CD4-positive, alpha-beta T cell treated with Interleukin-4 for 4 hours (primary cell): ENCODE data around the gene NCOA6.
A peak's percentile ranks its signal among the peaks of the same experiment; 100 is the strongest.
"Not testable (repeated sequence)": the region's sequence is repeated elsewhere in the genome, so short reads cannot be mapped to it uniquely, and the experiment has no call there.

Experiments
- DNase-seq: peaks from one replicate; pipeline ENCODE4 v3.0.0-alpha.2; 2020

NCOA6 gene

DNA sequence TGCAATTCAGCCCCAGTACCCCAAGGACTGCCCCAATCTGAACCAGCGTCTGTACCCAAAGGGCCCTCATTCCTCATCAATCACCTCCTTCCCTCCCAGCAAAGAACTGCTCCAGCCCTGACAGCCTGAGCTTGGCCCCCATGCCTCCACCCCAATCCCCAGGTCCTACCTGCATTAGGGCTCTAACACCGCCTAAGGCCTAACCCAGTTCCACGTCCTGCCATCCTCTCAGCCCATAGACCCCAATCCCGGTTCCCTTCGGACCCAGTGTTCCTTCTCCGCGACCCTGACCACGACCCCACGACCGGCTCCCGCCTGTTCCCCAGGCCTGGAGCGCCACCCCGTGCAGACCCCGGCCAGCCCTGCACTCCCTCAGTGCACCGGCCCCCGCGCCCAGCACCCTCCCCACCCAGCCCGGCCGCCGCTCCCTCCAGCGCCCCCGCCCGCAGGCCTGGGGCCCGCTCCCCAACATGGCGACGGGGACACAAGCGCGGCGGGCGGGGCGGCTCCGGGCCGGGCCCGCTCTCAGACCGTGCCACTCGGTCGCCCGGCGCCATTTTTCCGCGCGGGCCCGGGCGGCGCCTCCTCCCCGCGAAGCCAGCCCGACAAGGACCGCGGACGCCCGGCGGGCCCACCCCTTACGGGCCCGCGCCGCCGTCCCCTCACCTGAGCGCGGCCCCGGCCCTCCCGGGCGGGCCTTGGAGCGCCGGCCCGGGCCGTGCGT, 483 bp downstream of the NCOA6 start:
- DNase-seq = peak; percentile 49

DNA sequence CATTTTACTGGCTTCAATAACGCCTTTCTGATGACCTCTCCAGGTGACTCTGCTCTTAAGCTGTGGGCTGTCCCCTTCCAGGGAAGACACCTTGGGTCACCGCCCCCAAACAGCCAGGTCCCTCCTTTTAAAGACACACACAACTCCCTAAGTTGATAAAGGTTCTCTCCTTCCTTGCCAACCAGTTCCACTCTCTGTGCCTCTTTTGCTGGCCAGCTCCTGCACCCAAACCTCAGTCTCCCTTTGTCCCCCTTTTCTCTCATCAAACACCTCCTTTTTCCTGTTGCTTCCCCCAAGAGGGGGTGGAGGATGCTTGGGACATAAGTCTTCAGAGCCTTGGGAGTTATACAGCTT, 1.0 kb downstream of the NCOA6 start:
- peak; percentile 83 for DNase-seq

DNA sequence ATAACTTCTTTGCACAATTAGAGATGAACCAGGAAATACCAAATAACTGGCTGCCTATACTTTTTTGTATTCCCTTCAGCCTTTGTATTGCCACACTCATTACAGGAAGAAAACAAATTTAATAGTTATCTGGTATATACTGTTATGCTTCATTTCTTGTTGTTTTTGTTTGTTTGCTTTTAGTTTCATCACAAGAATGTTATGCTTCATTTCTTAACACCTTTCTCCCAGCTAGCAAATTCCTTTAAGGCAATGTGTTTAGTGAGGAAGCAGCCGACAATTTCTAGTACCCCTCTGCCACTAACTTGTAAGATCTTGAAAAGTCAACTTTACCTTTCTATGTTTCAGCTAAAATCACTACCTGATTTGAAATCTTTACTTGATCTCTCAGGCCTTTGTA, 1.4 kb downstream of the NCOA6 start:
- no peak for DNase-seq

DNA sequence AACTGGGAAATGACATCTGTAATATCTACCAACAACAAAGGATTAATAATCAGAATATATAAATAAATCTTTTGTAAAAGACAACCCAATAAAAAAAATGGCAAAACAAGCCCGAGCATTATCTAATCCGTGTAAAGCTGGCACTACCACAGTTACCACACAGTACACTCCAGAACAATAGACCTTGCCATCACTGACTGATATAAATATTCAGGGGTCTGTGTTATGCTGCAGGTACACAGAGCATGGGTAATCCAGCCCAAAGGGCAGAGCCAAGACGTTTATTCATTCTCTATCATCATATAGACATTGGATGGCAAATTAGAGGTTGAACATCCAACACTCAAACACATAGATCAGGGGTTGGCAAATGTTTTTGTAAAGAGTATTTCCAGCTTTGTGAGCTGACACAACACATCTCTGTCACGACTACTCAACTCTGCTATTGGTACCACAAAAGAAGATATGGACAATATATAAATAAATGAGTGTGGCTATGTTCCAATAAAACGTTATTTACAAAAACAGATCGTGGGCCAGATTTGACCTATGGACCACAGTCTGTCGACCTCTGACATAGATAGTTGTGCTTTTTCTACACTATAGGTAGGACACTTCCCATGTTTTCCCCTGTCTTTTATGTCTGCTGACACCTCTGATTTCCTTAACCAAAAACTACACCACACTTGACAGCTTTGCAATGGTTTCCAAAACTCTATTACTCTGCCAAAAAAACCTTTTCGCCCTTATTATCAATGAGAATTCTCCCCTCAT, 4.5 kb downstream of the NCOA6 start:
- no peak for DNase-seq

DNA sequence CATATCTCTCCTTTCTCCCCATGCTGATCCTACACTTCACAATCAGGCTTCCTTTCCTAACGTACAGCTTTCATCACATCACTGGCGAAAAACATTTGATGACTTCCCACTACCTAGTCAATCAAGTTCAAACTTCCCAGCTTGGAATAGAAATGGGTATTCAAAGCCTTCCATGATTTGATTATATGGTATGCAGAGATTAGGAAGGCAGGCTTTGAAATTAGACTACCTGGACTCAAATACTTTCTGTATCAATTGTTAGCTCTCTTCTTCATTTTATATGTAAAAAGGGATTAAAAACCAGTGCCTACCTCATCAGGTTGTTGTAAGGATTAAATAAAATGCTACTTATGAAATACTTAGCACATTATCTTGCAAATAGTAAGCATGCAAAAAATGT, 7.7 kb downstream of the NCOA6 start:
- DNase-seq = no peak

- no peak for DNase-seq
Measured at GRCh38 chr20:34817072-34817471, 8.4 kb downstream of the NCOA6 start.

DNA sequence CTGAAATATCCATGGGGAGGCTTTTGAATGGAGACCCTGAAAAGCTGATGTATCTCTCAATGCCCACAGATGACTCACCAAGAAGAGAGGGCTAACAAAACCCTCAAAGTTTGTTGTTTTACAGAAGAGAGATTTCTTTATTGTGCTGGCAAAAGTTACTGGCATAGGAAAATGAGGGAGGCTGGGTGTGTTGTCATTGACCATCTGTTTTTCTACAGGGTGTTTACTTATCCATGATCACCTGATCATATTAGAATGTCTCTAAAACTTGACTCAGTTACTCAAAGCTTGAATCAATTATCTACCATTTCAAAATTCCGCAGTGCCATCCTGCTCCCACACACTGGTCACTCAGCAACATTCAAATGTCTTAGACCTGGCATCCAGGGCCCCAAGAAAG, 9.8 kb downstream of the NCOA6 start:
- no peak for DNase-seq

- no peak for DNase-seq
Measured at GRCh38 chr20:34808583-34808982, 16.9 kb downstream of the NCOA6 start.

DNA sequence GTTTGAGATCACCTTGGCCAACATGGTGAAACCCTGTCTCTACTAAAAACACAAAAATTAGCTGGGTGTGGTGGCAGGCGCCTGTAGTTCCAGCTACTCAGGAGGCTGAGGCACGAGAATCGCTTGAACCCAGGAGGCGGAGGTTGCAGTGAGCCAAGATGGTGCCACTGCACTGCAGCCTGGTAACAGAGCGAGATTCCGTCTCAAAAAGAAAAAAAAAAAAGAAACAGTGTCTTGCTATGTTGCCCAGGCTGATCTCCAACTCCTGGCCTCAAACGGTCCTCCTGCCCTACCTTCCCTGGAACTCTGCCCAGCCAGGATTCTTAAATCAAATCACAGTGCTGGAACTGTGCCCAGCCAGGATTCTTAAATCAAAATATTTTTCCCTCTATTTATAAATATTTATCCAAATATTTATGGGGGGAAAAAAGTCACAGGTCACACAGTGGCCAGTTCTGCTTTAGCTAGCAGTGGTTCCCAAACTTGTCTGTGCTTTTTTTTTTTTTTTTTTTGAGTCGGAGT, 17.4 kb downstream of the NCOA6 start:
- DNase-seq = not testable (repeated sequence)

- DNase-seq = no peak
Measured at GRCh38 chr20:34806255-34806654, 19.2 kb downstream of the NCOA6 start.

- DNase-seq = no peak
Measured at GRCh38 chr20:34798871-34799270, 26.6 kb downstream of the NCOA6 start.

- DNase-seq = no peak
Measured at GRCh38 chr20:34798328-34798727, 27.1 kb downstream of the NCOA6 start.

DNA sequence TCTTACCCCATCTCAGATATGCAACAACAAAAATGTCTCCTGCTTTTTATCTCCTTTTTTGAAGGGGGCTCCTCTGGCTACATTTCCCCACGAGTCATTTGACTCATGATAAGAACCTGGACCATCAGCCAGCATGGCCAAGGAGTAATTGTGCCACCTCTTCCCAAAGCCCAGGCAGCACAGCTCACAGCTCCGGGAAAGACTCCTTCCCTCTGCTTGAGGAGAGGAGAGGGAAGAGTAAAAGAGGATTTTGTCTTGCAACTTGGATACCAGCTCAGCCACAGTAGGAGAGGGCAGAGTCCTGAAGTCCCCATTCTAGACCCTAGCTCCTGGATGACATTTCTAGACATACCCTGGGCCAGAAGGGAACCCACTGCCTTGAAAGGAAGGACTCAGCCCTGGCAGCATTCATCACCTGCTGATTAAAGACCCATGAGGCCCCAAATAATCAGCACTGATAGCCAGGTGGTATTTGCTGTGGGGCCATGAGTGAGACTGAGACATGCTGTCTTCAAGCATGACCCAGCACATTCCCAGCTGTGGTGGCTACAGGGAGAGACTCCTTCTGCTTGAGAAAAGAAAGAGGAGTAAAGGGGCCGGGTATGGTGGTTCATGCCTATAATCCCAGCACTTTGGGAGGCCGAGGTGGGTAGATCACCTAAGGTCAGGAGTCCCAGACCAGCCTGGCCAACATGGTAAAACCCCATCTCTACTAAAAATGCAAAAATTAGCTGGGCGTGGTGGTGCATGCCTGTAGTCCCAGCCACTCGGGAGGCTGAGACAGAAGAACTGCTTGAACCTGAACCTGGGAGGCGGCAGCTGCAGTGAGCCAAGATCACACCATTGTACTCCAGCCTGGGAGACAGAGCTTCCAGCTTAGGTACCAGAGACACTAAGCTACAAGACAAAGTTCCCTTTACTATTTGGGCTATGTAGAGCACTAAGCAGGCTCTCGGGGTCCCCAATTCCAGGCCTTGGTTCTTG, 28.1 kb downstream of the NCOA6 start:
- DNase-seq = no peak

- DNase-seq = no peak
Measured at GRCh38 chr20:34794006-34794585, 31.4 kb downstream of the NCOA6 start.

GRCh38 chr20:34792687-34793363, 32.6 kb downstream of the NCOA6 start:
- no peak for DNase-seq

- no peak for DNase-seq
Measured at GRCh38 chr20:34791289-34792020, 34.0 kb downstream of the NCOA6 start.

GRCh38 chr20:34781220-34781619, 44.2 kb downstream of the NCOA6 start:
- DNase-seq = no peak

GRCh38 chr20:34780291-34780690, 45.2 kb downstream of the NCOA6 start:
- DNase-seq = not testable (repeated sequence)

GRCh38 chr20:34776177-34776576, 49.3 kb downstream of the NCOA6 start:
- DNase-seq = no peak

DNA sequence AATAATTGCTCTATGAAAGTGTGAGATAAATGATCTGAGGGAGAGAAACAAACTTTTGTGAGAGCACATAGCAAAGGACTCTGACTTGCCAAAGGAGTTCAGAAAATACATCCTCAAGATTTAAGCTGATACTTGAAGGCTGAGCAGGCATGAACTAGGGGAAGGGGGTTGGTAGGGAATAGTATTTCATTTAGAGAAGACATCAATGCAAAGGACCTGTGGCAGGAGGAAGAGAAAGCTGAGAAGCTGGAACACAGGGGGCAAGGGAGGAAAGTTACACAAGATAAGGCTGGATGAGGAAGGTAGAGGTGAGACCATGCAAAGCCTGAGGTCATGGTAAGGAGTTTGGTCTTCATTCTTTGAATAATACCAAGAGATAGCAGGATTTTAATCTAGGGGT, 50.6 kb downstream of the NCOA6 start:
- no peak for DNase-seq

DNA sequence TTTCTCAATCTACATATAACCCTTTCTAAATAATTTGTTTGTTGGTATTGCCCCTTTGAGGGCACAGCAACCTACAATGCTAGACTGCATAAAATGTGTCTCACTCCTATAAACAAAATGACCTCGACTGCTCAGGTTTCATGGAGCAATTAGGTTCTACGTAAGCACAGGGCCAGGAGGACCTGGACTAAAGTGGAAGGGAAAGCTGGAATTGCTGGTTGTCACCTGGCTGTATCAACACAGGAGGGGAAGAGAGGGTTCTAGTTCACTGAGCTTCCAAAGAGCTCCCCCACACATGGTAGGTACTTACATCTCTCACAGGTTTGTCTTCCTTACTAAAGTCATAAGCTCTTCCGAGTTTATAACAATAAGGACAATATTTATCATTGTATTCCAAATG, 51.0 kb downstream of the NCOA6 start:
- no peak for DNase-seq
